ENCODE measurements around the gene NLRC5. TPM values are rescaled to one million over a fixed set of nuclear protein-coding genes. Genes with fewer than 3 reads are reported as not detected.
A peak's percentile ranks its signal among the peaks of the same experiment; 100 is the strongest.
"Not testable (repeated sequence)": the region's sequence is repeated elsewhere in the genome, so short reads cannot be mapped to it uniquely, and the experiment has no call there.

NLRC5 gene
- total RNA-seq, 1 donor from 2014 or later: 29.9 TPM

GRCh38 chr16:56972403-56973293 is 16.7 kb upstream of the NLRC5 start:
- Histone ChIP-seq H3K27me3 (ENCODE audit: insufficient read depth, low read length) (no peaks in the 10 kb centered on the region), H3K9me3 (ENCODE audit: insufficient read depth, low read depth, low read length) (no peaks in the 10 kb centered on the region), H2AFZ (ENCODE audit: low read depth, low read length) (no peak overlapping the region), H4K20me1 (ENCODE audit: insufficient read depth, low read length) (no peaks in the 10 kb centered on the region), H3K4me2 (ENCODE audit: low read length) (no peak overlapping the region), H3K9ac (ENCODE audit: low read length) (no peak overlapping the region), H3K27ac (ENCODE audit: low read depth, low read length) (no peak overlapping the region), H3K79me2 (ENCODE audit: insufficient read depth, low read length) (no peaks in the 10 kb centered on the region), H3K4me3 (ENCODE audit: insufficient read depth, low read depth, low read length) (no peak overlapping the region), H3K36me3 (ENCODE audit: insufficient read depth, low read length) (no peaks in the 10 kb centered on the region), H3K4me1 (ENCODE audit: insufficient read depth, low read length) (peaks cover 3% of the 10 kb centered on the region)
- H3K27me3 Mint-ChIP-seq (ENCODE audit: low read depth, unreplicated experiment): peaks cover 29% of the 10 kb centered on the region
- FAIRE-seq (no peak), DNase-seq (ENCODE audit: low read depth) (no peak)
- H3K9me3 Mint-ChIP-seq (ENCODE audit: unreplicated experiment): peaks cover 3% of the 10 kb centered on the region
- no peaks in the 10 kb centered on the region for H3K4me1 Mint-ChIP-seq (ENCODE audit: low read depth, unreplicated experiment)
- H3K4me3 Mint-ChIP-seq (ENCODE audit: unreplicated experiment): peak overlapping the region; percentile 34
- peaks cover 2% of the 10 kb centered on the region for H3K36me3 Mint-ChIP-seq (ENCODE audit: low read depth, unreplicated experiment)
- peak overlapping the region; percentile 47 for H3K27ac Mint-ChIP-seq (ENCODE audit: unreplicated experiment)
- TF ChIP-seq, protein P1, sequence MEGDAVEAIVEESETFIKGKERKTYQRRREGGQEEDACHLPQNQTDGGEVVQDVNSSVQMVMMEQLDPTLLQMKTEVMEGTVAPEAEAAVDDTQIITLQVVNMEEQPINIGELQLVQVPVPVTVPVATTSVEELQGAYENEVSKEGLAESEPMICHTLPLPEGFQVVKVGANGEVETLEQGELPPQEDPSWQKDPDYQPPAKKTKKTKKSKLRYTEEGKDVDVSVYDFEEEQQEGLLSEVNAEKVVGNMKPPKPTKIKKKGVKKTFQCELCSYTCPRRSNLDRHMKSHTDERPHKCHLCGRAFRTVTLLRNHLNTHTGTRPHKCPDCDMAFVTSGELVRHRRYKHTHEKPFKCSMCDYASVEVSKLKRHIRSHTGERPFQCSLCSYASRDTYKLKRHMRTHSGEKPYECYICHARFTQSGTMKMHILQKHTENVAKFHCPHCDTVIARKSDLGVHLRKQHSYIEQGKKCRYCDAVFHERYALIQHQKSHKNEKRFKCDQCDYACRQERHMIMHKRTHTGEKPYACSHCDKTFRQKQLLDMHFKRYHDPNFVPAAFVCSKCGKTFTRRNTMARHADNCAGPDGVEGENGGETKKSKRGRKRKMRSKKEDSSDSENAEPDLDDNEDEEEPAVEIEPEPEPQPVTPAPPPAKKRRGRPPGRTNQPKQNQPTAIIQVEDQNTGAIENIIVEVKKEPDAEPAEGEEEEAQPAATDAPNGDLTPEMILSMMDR (IDR thresholded peaks at IDR 0.05; ENCODE audit: insufficient read depth, low read depth, low read length): no peak
- no peak for TF ChIP-seq EZH2 (IDR thresholded peaks at IDR 0.05; ENCODE audit: insufficient read depth, low read length)

GRCh38 chr16:56973294-56973689 is 16.1 kb upstream of the NLRC5 start:
- H3K4me1 ChIP-seq (ENCODE audit: insufficient read depth, low read length): peaks cover 3% of the 10 kb centered on the region
- Mint-ChIP-seq H3K27me3 (ENCODE audit: low read depth, unreplicated experiment) (peaks cover 29% of the 10 kb centered on the region), H3K27ac (ENCODE audit: unreplicated experiment) (no peak overlapping the region), H3K36me3 (ENCODE audit: low read depth, unreplicated experiment) (peaks cover 2% of the 10 kb centered on the region), H3K4me1 (ENCODE audit: low read depth, unreplicated experiment) (no peaks in the 10 kb centered on the region), H3K9me3 (ENCODE audit: unreplicated experiment) (peaks cover 3% of the 10 kb centered on the region), H3K4me3 (ENCODE audit: unreplicated experiment) (no peak overlapping the region)
- H3K27ac ChIP-seq (ENCODE audit: low read depth, low read length): no peak overlapping the region
- FAIRE-seq (no peak), DNase-seq (ENCODE audit: low read depth) (no peak)
- no peak overlapping the region for H3K4me3 ChIP-seq (ENCODE audit: insufficient read depth, low read depth, low read length)
- H3K27me3 ChIP-seq (ENCODE audit: insufficient read depth, low read length): no peaks in the 10 kb centered on the region
- H3K9ac ChIP-seq (ENCODE audit: low read length): no peak overlapping the region
- no peaks in the 10 kb centered on the region for H3K36me3 ChIP-seq (ENCODE audit: insufficient read depth, low read length)
- no peak overlapping the region for H3K4me2 ChIP-seq (ENCODE audit: low read length)
- H4K20me1 ChIP-seq (ENCODE audit: insufficient read depth, low read length): no peaks in the 10 kb centered on the region
- H3K79me2 ChIP-seq (ENCODE audit: insufficient read depth, low read length): no peaks in the 10 kb centered on the region
- no peaks in the 10 kb centered on the region for H3K9me3 ChIP-seq (ENCODE audit: insufficient read depth, low read depth, low read length)
- TF ChIP-seq, protein P1 (IDR thresholded peaks at IDR 0.05; ENCODE audit: insufficient read depth, low read depth, low read length): no peak
- no peak for TF ChIP-seq EZH2 (IDR thresholded peaks at IDR 0.05; ENCODE audit: insufficient read depth, low read length)
- H2AFZ ChIP-seq (ENCODE audit: low read depth, low read length): no peak overlapping the region

- not testable (repeated sequence) for H3K4me2 ChIP-seq (ENCODE audit: low read length); H3K79me2 ChIP-seq (ENCODE audit: insufficient read depth, low read length); DNase-seq (ENCODE audit: low read depth); H3K4me3 ChIP-seq (ENCODE audit: insufficient read depth, low read depth, low read length); FAIRE-seq; H3K9me3 Mint-ChIP-seq (ENCODE audit: unreplicated experiment); H3K4me1 ChIP-seq (ENCODE audit: insufficient read depth, low read length); H3K4me1 Mint-ChIP-seq (ENCODE audit: low read depth, unreplicated experiment); H3K27me3 ChIP-seq (ENCODE audit: insufficient read depth, low read length); H3K4me3 Mint-ChIP-seq (ENCODE audit: unreplicated experiment); H3K9me3 ChIP-seq (ENCODE audit: insufficient read depth, low read depth, low read length); H3K36me3 ChIP-seq (ENCODE audit: insufficient read depth, low read length); H3K27ac ChIP-seq (ENCODE audit: low read depth, low read length); H4K20me1 ChIP-seq (ENCODE audit: insufficient read depth, low read length); H3K36me3 Mint-ChIP-seq (ENCODE audit: low read depth, unreplicated experiment); H2AFZ ChIP-seq (ENCODE audit: low read depth, low read length); H3K9ac ChIP-seq (ENCODE audit: low read length)
- H3K27me3 Mint-ChIP-seq (ENCODE audit: low read depth, unreplicated experiment): peaks cover 27% of the 10 kb centered on the region
- peak overlapping the region; percentile 51 for H3K27ac Mint-ChIP-seq (ENCODE audit: unreplicated experiment)
These were observed 15.5 kb upstream of the NLRC5 start for GRCh38 chr16:56973899-56974298.
